Caco-2 (cell line): ENCODE data around the gene TMCC1. TPM values are rescaled to one million over a fixed set of nuclear protein-coding genes. Genes with fewer than 3 reads are reported as not detected.

Source experiments
- BruUV-seq: library from RNA; stranded (reverse); fragments of 400-500 nt; replicated peaks from 2 replicates; lab custom pipeline; 2021; lab: Mats Ljungman, UMichigan
- CTCF ChIA-PET: fragments of 300-600 bp; sonication (Branson Sonifier 250); formaldehyde crosslinking; loops from one replicate; lab custom pipeline; 2022; ENCODE audit warnings: antibody characterized with exemption; lab: Charles Lee
- POLR2A ChIA-PET: fragments of 300-600 bp; sonication (Branson Sonifier 250); formaldehyde crosslinking; loops from one replicate; lab custom pipeline; 2022; ENCODE audit warnings: antibody characterized with exemption; lab: Charles Lee
- DNase-seq, 2 experiments: peaks; one replicate each; pipeline versions ENCODE4 v3.0.0 to v3.0.0-alpha.2; 2020 to 2022
- H3K27me3 ChIP-seq: replicated peaks from 2 replicates; pipeline ENCODE4 v1.6.0; 2011; ENCODE audit warnings: low read length; ENCODE audit not compliant: control insufficient read depth, insufficient read depth
- H3K36me3 ChIP-seq: 2 replicates; pipeline ENCODE4 v1.5.1; 2011; ENCODE audit warnings: low read length; ENCODE audit not compliant: control insufficient read depth, insufficient read depth
- H3K4me1 ChIP-seq: fragments of 250-450 bp; sonication (Bioruptor Pico); 2 replicates; pipeline ENCODE4 v1.5.1; 2020; ENCODE audit warnings: mild to moderate bottlenecking
- H3K4me3 ChIP-seq: 2 replicates; pipeline ENCODE4 v1.5.1; 2011; ENCODE audit warnings: low read depth, mild to moderate bottlenecking, control low read depth, low read length
- H3K9me3 ChIP-seq: fragments of 250-450 bp; sonication (Bioruptor Pico); 2 replicates; pipeline ENCODE4 v1.5.1; 2020; ENCODE audit warnings: mild to moderate bottlenecking, moderate library complexity
- H3K27ac Mint-ChIP-seq: one replicate; pipeline ENCODE4 v1.8.0; 2022; ENCODE audit warnings: mixed read lengths; ENCODE audit not compliant: unreplicated experiment
- H3K27me3 Mint-ChIP-seq: one replicate; pipeline ENCODE4 v1.8.0; 2022; ENCODE audit warnings: mixed read lengths; ENCODE audit not compliant: insufficient read depth, unreplicated experiment
- H3K36me3 Mint-ChIP-seq: one replicate; pipeline ENCODE4 v1.8.0; 2022; ENCODE audit warnings: mild to moderate bottlenecking, mixed read lengths; ENCODE audit not compliant: insufficient read depth, unreplicated experiment
- H3K4me1 Mint-ChIP-seq: one replicate; pipeline ENCODE4 v1.8.0; 2022; ENCODE audit warnings: low read depth, mixed read lengths; ENCODE audit not compliant: unreplicated experiment
- H3K4me3 Mint-ChIP-seq: one replicate; pipeline ENCODE4 v1.8.0; 2022; ENCODE audit warnings: mild to moderate bottlenecking, moderate library complexity, mixed read lengths; ENCODE audit not compliant: unreplicated experiment
- H3K9me3 Mint-ChIP-seq: one replicate; pipeline ENCODE4 v1.8.0; 2022; ENCODE audit warnings: mixed read lengths; ENCODE audit not compliant: unreplicated experiment
- CTCF ChIP-seq, 2 experiments: fragments of 200-600 bp in 1 of 2; IDR thresholded peaks; 1 replicate in 1 of 2; 2 replicates in 1 of 2; pipeline versions ENCODE4 v1.5.1 to v1.8.0; 2011 to 2022; ENCODE audit warnings: antibody characterized with exemption in 1 of 2, control low read depth in 1 of 2, inconsistent platforms in 1 of 2, low read depth in 1 of 2, low read length in 1 of 2, mild to moderate bottlenecking in 1 of 2, moderate library complexity in 1 of 2; ENCODE audit not compliant: insufficient read depth in 1 of 2, severe bottlenecking in 1 of 2, unreplicated experiment in 1 of 2
- intact Hi-C: fragments of 100-400 bp; cut with micrococcal nuclease; formaldehyde crosslinking; loops from one replicate; pipeline ENCODE4 v1.10.0; 2022; ENCODE audit not compliant: unreplicated experiment
- total RNA-seq: library from RNA; stranded (reverse); gene quantifications from 2 replicates; pipeline ENCODE4 v1.2.3, GENCODE V29; 2022

TMCC1 gene
- total RNA-seq, 1 experiment from 2014 or later: 27.8 TPM

- H3K27ac Mint-ChIP-seq: peak overlapping the region; percentile 73
- DNase-seq: no peak
- H3K4me1 ChIP-seq: peaks cover 65% of the 10 kb centered on the region
- no peaks in the 10 kb centered on the region for H3K27me3 ChIP-seq
- H3K4me1 Mint-ChIP-seq: peaks cover 38% of the 10 kb centered on the region
- intact Hi-C loops: no loop called here
- BruUV-seq: no TSS peak
- H3K36me3 ChIP-seq: no peaks in the 10 kb centered on the region
- H3K4me3 Mint-ChIP-seq: peak overlapping the region; percentile 46
- CTCF ChIA-PET: no interaction called here
- H3K9me3 Mint-ChIP-seq: no peaks in the 10 kb centered on the region
- H3K4me3 ChIP-seq: no peak overlapping the region
- no peaks in the 10 kb centered on the region for H3K9me3 ChIP-seq
- H3K36me3 Mint-ChIP-seq: peaks cover 5% of the 10 kb centered on the region
- H3K27me3 Mint-ChIP-seq: no peaks in the 10 kb centered on the region
- no peak for TF ChIP-seq CTCF (IDR thresholded peaks at IDR 0.05; ENCODE audit: insufficient read depth in 1 of 2, low read depth in 1 of 2, low read length in 1 of 2, severe bottlenecking in 1 of 2, unreplicated experiment in 1 of 2)
- POLR2A ChIA-PET: no interaction called here
Observed at GRCh38 chr3:129657261-129658046, 236.1 kb downstream of the TMCC1 start.

DNA sequence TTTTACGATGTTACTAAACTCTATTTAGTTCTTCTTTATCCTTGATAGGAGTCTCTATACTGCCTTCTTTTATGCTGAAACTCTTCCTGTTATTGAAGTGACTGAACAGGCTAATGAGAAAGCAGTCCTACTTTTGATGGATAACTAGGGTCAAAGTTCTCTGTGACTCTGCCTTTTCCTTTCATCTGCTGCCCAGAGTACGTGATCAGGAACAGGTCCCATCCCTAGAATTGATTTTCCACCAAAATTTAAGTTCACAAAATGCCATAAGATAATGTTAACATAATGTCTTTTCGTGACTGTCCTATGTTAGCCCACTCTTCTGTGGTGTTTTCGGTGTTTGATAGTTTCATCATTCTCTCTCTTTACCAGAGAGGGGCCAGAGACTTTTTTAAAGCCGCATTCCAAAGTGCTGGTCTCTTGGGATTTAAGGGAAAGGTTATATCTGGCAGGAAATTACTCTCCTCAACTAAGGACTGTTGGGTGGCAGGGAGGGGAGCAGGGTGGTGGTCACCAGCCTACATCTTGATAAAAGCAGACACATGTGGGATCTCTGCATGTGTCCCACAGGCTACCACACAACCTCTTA, 236.8 kb downstream of the TMCC1 start:
- no TSS peak for BruUV-seq
- CTCF ChIA-PET: no interaction called here

More for the DNA sequence above, 236.8 kb downstream of the TMCC1 start:
- Mint-ChIP-seq H3K36me3 (peaks cover 5% of the 10 kb centered on the region), H3K4me1 (peaks cover 38% of the 10 kb centered on the region), H3K4me3 (peak overlapping the region; percentile 46), H3K27ac (peak overlapping the region; percentile 73), H3K9me3 (no peaks in the 10 kb centered on the region), H3K27me3 (no peaks in the 10 kb centered on the region)
- H3K4me3 ChIP-seq: peak overlapping the region; percentile 43
- no peak for DNase-seq
- no peaks in the 10 kb centered on the region for H3K36me3 ChIP-seq
- H3K27me3 ChIP-seq: no peaks in the 10 kb centered on the region
- peaks cover 64% of the 10 kb centered on the region for H3K4me1 ChIP-seq
- intact Hi-C loops: no loop called here
- no peak for TF ChIP-seq CTCF (IDR thresholded peaks at IDR 0.05; ENCODE audit: insufficient read depth in 1 of 2, low read depth in 1 of 2, low read length in 1 of 2, severe bottlenecking in 1 of 2, unreplicated experiment in 1 of 2)
- no peaks in the 10 kb centered on the region for H3K9me3 ChIP-seq
- POLR2A ChIA-PET: no interaction called here
